ENCODE measurements around the gene NBPF11.
"Not testable (repeated sequence)": the region's sequence is repeated elsewhere in the genome, so short reads cannot be mapped to it uniquely, and the experiment has no call there.

DNA sequence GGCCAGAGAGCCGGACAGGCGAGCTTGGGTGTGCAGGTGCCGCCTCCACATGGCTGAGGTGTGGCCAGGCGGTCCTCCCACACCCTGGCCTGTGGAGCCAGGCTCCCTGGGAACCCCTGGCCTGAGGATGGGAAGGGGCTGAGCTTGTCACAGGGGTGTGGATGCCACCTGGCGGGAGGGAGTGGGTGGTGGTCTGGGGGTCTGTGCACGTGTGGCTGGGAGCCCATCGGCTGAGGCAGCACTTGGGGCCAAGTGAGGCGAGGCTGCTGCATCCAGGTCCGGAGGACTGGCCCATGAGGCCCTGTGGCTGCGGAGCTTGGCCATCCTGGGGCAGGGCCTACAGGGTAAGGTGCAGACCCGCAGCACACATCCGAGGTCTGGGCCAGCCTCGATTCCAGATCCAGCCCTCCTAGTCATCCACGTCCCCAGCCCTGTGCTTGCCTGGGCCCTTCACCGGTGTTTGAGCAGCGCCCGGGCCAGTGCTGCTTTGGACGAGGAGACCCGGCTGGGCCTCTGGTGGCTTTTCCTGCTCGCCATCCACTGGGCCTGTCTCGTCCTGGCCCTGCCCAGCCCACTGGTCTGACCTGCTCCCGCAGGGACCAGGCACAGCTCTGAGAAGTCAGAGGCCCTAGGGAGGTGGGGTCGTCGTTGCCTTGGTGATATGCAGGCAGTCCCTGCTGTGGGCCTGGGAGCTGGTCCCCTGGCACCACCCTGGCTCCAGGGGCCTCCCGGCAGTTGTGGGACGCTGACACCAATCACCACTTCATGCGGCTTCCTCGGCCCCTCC, 4.8 kb downstream of the NBPF11 start:
- TF ChIP-seq, protein P1, sequence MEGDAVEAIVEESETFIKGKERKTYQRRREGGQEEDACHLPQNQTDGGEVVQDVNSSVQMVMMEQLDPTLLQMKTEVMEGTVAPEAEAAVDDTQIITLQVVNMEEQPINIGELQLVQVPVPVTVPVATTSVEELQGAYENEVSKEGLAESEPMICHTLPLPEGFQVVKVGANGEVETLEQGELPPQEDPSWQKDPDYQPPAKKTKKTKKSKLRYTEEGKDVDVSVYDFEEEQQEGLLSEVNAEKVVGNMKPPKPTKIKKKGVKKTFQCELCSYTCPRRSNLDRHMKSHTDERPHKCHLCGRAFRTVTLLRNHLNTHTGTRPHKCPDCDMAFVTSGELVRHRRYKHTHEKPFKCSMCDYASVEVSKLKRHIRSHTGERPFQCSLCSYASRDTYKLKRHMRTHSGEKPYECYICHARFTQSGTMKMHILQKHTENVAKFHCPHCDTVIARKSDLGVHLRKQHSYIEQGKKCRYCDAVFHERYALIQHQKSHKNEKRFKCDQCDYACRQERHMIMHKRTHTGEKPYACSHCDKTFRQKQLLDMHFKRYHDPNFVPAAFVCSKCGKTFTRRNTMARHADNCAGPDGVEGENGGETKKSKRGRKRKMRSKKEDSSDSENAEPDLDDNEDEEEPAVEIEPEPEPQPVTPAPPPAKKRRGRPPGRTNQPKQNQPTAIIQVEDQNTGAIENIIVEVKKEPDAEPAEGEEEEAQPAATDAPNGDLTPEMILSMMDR (IDR thresholded peaks at IDR 0.05), result not testable (repeated sequence)
- TF ChIP-seq POLR2A (IDR thresholded peaks at IDR 0.05), result not testable (repeated sequence)
